Prostate gland (tissue), 2 donors: ENCODE results near the gene TBXA2R. TPM values are rescaled to one million over a fixed set of nuclear protein-coding genes. Genes with fewer than 3 reads are reported as not detected.

Experiments
- DNase-seq: peaks from one replicate; pipeline ENCODE4 v3.0.0-alpha.2; 2019; ENCODE audit warnings: low spot score
- H3K27ac ChIP-seq, 2 donors: fragments of 200-600 bp; sonication (generic); 2 replicates each; pipeline ENCODE4 v1.5.1; 2017 to 2019
- H3K27me3 ChIP-seq: fragments of 200-600 bp; sonication (generic); replicated peaks from 2 replicates; pipeline ENCODE4 v1.5.1; 2019; ENCODE audit not compliant: insufficient read depth
- H3K36me3 ChIP-seq, 2 donors: fragments of 200-600 bp; sonication (generic); 1 replicate in 1 of 2; 2 replicates in 1 of 2; pipeline versions ENCODE4 v1.5.1 to v1.8.1; 2017 to 2019
- H3K4me1 ChIP-seq: fragments of 200-600 bp; sonication (generic); replicated peaks from 2 replicates; pipeline ENCODE4 v1.5.1; 2019
- H3K4me3 ChIP-seq, 2 donors: fragments of 200-600 bp; sonication (generic); 2 replicates each; pipeline ENCODE4 v1.5.1; 2017 to 2019
- H3K9me3 ChIP-seq: fragments of 200-600 bp; sonication (generic); 2 replicates; pipeline ENCODE4 v1.5.1; 2017
- CTCF ChIP-seq, 4 experiments: fragments of 200-600 bp in 2 of 4; fragments of 450-650 bp in 2 of 4; sonication (generic) in 2 of 4; IDR thresholded peaks; 1 replicate in 3 of 4; 2 replicates in 1 of 4; pipeline ENCODE4 v1.5.1; 2016 to 2019; ENCODE audit warnings: antibody characterized with exemption in 4 of 4, mild to moderate bottlenecking in 2 of 4, moderate library complexity in 2 of 4
- POLR2A ChIP-seq: fragments of 450-650 bp; IDR thresholded peaks from one replicate; pipeline ENCODE4 v1.6.1; 2016; ENCODE audit warnings: antibody characterized with exemption, mild to moderate bottlenecking
- POLR2AphosphoS5 ChIP-seq: sonication (generic); formaldehyde crosslinking; IDR thresholded peaks from one replicate; pipeline ENCODE4 v1.6.1; 2017; ENCODE audit warnings: antibody characterized with exemption
- WGBS: methylation state at CpG from one replicate; pipeline ENCODE4 v1.1.5; 2018; 5-methylcytosine and 5-hydroxymethylcytosine counted together
- intact Hi-C: fragments of 100-400 bp; cut with DNase I; formaldehyde crosslinking; loops from one replicate; pipeline ENCODE4 v1.14.2; 2022
- total RNA-seq, 2 donors: library from RNA; depleted of rRNA; stranded (reverse); fragments of >200 nt; gene quantifications; one replicate each; pipeline ENCODE4 v1.1.0, GENCODE V29; 2016

Gene TBXA2R
- total RNA-seq, 2 donors from 2014 or later = 1.1 to 4.0 TPM

DNA sequence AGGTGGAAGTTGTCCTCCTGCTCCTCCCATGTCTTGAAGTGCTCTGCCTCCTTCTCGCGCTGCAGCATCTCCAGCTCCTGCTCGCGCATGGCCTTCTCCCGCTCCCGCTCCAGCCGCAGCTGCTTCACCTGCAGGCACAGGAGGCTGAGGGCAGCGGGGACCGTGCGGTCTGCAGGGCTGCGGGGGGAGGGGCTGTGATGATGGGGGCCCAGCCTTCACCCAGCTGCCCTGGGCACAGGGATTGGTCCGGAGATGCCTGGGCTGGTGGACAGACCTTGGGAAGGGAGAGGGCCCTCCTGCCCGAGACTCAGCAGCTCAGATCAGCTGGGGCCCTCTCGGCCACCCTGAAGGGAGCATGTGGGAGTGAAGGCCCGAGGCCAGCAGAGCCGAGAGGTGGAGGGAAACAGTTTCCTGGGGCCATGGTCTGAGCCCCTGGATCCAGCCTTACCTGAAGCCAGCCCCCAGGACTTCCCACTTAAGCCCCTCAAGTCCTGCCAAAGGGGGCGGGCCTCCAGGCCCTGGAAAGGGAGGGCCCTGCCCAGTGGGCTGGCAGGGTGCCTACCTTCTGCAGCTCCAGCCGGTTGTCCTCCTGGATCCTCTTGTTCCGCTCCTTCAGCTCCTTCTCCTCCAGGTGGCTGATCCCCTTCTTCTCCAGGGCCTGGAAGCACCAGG, 13.6 kb upstream of the TBXA2R start:
- H3K36me3 ChIP-seq = peaks cover 0 to 6% of the 10 kb centered on the region in 2 donors
- no peak overlapping the region for H3K4me3 ChIP-seq
- H3K27me3 ChIP-seq = no peaks in the 10 kb centered on the region
- TF ChIP-seq CTCF (IDR thresholded peaks at IDR 0.05) (no peak), POLR2AphosphoS5 (no peak), POLR2A (no peak)
- H3K4me1 ChIP-seq = peaks cover under 1% of the 10 kb centered on the region
- H3K27ac ChIP-seq = no peak overlapping the region
- DNase-seq = no peak
- H3K9me3 ChIP-seq = no peaks in the 10 kb centered on the region
- 78% methylated on average over 19 of the region's 19 CpGs for WGBS
- intact Hi-C loops = no loop called here

- WGBS = 71% methylated on average over 17 of the region's 17 CpGs
- intact Hi-C loops = loop anchor here (5.0 to 10.0 kb wide), 2 partner anchors 72 to 315 kb away; no protein-coding TSS in a partner anchor
- no peak for TF ChIP-seq POLR2AphosphoS5
- no peak for TF ChIP-seq CTCF (IDR thresholded peaks at IDR 0.05)
- no peak for TF ChIP-seq POLR2A
- Histone ChIP-seq H3K27me3 (no peaks in the 10 kb centered on the region), H3K27ac (no peak overlapping the region), H3K36me3 (peaks cover 0 to 6% of the 10 kb centered on the region in 2 donors), H3K4me1 (no peaks in the 10 kb centered on the region), H3K9me3 (no peaks in the 10 kb centered on the region), H3K4me3 (no peak overlapping the region)
- DNase-seq = no peak
Measured at GRCh38 chr19:3619631-3620012, 12.9 kb upstream of the TBXA2R start.

GRCh38 chr19:3618811-3619630, 12.3 kb upstream of the TBXA2R start:
- H3K4me1 ChIP-seq = no peaks in the 10 kb centered on the region
- WGBS = 88% methylated on average over 31 of the region's 31 CpGs
- H3K27ac ChIP-seq = no peak overlapping the region
- intact Hi-C loops = loop anchor here (5.0 to 10.0 kb wide), 2 partner anchors 72 to 314 kb away; no protein-coding TSS in a partner anchor
- peaks cover 0 to 6% of the 10 kb centered on the region in 2 donors for H3K36me3 ChIP-seq
- no peak for DNase-seq
- TF ChIP-seq CTCF (IDR thresholded peaks at IDR 0.05) = peak in 1 of 4 experiments; percentile 29
- no peak for TF ChIP-seq POLR2AphosphoS5
- no peak overlapping the region for H3K4me3 ChIP-seq
- no peaks in the 10 kb centered on the region for H3K27me3 ChIP-seq
- H3K9me3 ChIP-seq = no peaks in the 10 kb centered on the region

GRCh38 chr19:3618144-3618810, 11.6 kb upstream of the TBXA2R start:
- Histone ChIP-seq H3K4me1 (no peaks in the 10 kb centered on the region), H3K27ac (no peak overlapping the region), H3K36me3 (peaks cover 0 to 6% of the 10 kb centered on the region in 2 donors), H3K4me3 (no peak overlapping the region), H3K9me3 (no peaks in the 10 kb centered on the region), H3K27me3 (no peaks in the 10 kb centered on the region)
- intact Hi-C loops = loop anchor here (5.0 to 10.0 kb wide), 2 partner anchors 71 to 313 kb away; no protein-coding TSS in a partner anchor
- no peak for TF ChIP-seq POLR2A
- TF ChIP-seq CTCF (IDR thresholded peaks at IDR 0.05) = peak; percentile 79 to 95 (median 92)
- TF ChIP-seq POLR2AphosphoS5 = peak; percentile 46
- DNase-seq = peak; percentile 48
- WGBS = 59% methylated on average over 20 of the region's 31 CpGs
